Spleen (tissue), 11 donors: ENCODE data around the gene LPCAT3. TPM values are rescaled to one million over a fixed set of nuclear protein-coding genes. Genes with fewer than 3 reads are reported as not detected.

Experiments used
- DNase-seq: peaks from one replicate; pipeline ENCODE4 v3.0.0-alpha.2; 2020
- H3K27ac ChIP-seq, 8 donors: fragments of 200-600 bp; sonication (generic) in 7 of 8; 1 replicate in 4 of 8; 2 replicates in 4 of 8; pipeline versions ENCODE4 v1.5.0 to v1.8.0; 2016 to 2021; ENCODE audit warnings: inconsistent platforms in 4 of 8, mild to moderate bottlenecking in 4 of 8, moderate library complexity in 1 of 8
- H3K27me3 ChIP-seq, 7 donors: fragments of 200-600 bp; sonication (generic) in 6 of 7; replicated peaks in 1 of 7; 1 replicate in 4 of 7; 2 replicates in 3 of 7; pipeline versions ENCODE4 v1.5.0 to v1.8.0; 2016 to 2021; ENCODE audit warnings: inconsistent platforms in 3 of 7, mild to moderate bottlenecking in 1 of 7
- H3K36me3 ChIP-seq, 6 donors: fragments of 200-600 bp; sonication (generic) in 5 of 6; 1 replicate in 4 of 6; 2 replicates in 2 of 6; pipeline versions ENCODE4 v1.5.0 to v1.8.0; 2016 to 2021; ENCODE audit warnings: inconsistent platforms in 2 of 6
- H3K4me1 ChIP-seq, 6 donors: fragments of 200-600 bp; sonication (generic) in 5 of 6; 1 replicate in 3 of 6; 2 replicates in 3 of 6; pipeline versions ENCODE4 v1.5.0 to v1.8.0; 2016 to 2021; ENCODE audit warnings: inconsistent platforms in 3 of 6
- H3K4me3 ChIP-seq, 8 donors: fragments of 200-600 bp; sonication (generic) in 7 of 8; 1 replicate in 4 of 8; 2 replicates in 4 of 8; pipeline versions ENCODE4 v1.5.0 to v1.8.0; 2016 to 2021; ENCODE audit warnings: inconsistent platforms in 4 of 8, mild to moderate bottlenecking in 4 of 8, moderate library complexity in 2 of 8
- H3K9me3 ChIP-seq, 8 donors: fragments of 200-600 bp; sonication (generic) in 7 of 8; 1 replicate in 4 of 8; 2 replicates in 4 of 8; pipeline versions ENCODE4 v1.5.0 to v1.8.0; 2016 to 2021; ENCODE audit warnings: inconsistent platforms in 4 of 8
- CTCF ChIP-seq, 11 experiments: fragments of 200-600 bp in 7 of 11; fragments of 450-650 bp in 4 of 11; sonication (generic) in 4 of 11; IDR thresholded peaks in 8 of 11; conservative IDR thresholded peaks in 3 of 11; 1 replicate in 7 of 11; 2 replicates in 4 of 11; pipeline versions ENCODE4 v1.4.0 to v1.8.0; 2016 to 2021; ENCODE audit warnings: antibody characterized with exemption in 11 of 11, inconsistent platforms in 4 of 11, mild to moderate bottlenecking in 1 of 11
- POLR2A ChIP-seq, 3 donors: fragments of 450-650 bp; IDR thresholded peaks; one replicate each; pipeline ENCODE4 v1.5.1; 2017; ENCODE audit warnings: antibody characterized with exemption in 3 of 3, mild to moderate bottlenecking in 1 of 3
- POLR2AphosphoS5 ChIP-seq, 3 donors: sonication (generic); formaldehyde crosslinking; IDR thresholded peaks; one replicate each; pipeline ENCODE4 v1.5.1; 2017; ENCODE audit warnings: antibody characterized with exemption in 3 of 3
- WGBS, 5 donors: extraction: QIAGEN DNeasy Blood & Tissue Kit in 3 of 5; methylation state at CpG; one replicate each; pipeline versions ENCODE4 v1.1.5 to v1.1.7; 2013 to 2018; 5-methylcytosine and 5-hydroxymethylcytosine counted together
- intact Hi-C: fragments of 100-400 bp; cut with DNase I; formaldehyde crosslinking; loops from one replicate; pipeline ENCODE4 v1.15.0; 2023; ENCODE audit warnings: low total_unique reads
- polyA plus RNA-seq, 3 donors: library from polyadenylated mRNA; stranded (reverse); fragments of 200-250 nt; gene quantifications; one replicate each; pipeline ENCODE4 v1.2.1, GENCODE V29; 2013
- total RNA-seq, 7 donors: library from RNA; depleted of rRNA in 3 of 7; stranded (reverse); fragments of >200 nt in 3 of 7; fragmentation: NEBNext Ultra II Directional in 4 of 7; extraction: Animal tissue kit (Norgen Biotek cat#: 25700) in 4 of 7; gene quantifications; one replicate each; pipeline versions ENCODE4 v1.1.0 to v1.2.1, GENCODE V29; 2016 to 2021
- donor health status: healthy with polysubstance abuse.
- donor health status: DM: no; HTN: no; CAD: no; lungs with moderate emphysema.
- donor health status: DM: no; HTN: no; CAD: no.
- donor health status: Bipolar disorder and iron deficiency.
- donor health status: healthy.
- donor health status: DM: no; HTN: no; CAD: no.
- donor health status: DM: yes; HTN: yes; CAD: no.

Gene LPCAT3
- total and polyA plus RNA-seq, 10 donors: 9.7 to 52.5 (median 36.9) TPM

- no peaks in the 10 kb centered on the region for H3K4me1 ChIP-seq
- H3K36me3 ChIP-seq: peaks cover 3 to 98% (median 65%) of the 10 kb centered on the region in 6 donors
- 90 to 97% (median 91%) methylated on average over 7 of the region's 7 CpGs for WGBS, 5 donors
- DNase-seq: no peak
- no peaks in the 10 kb centered on the region for H3K27me3 ChIP-seq
- H3K27ac ChIP-seq: no peak overlapping the region
- intact Hi-C loops: no loop called here
- no peaks in the 10 kb centered on the region for H3K9me3 ChIP-seq
- TF ChIP-seq POLR2A (IDR thresholded peaks at IDR 0.05) (no peak), POLR2AphosphoS5 (IDR thresholded peaks at IDR 0.05) (no peak), CTCF (IDR thresholded peaks at IDR 0.05 in 8 of 11, conservative IDR thresholded peaks at IDR 0.05 in 3 of 11) (no peak)
- H3K4me3 ChIP-seq: no peak overlapping the region
Observed at GRCh38 chr12:6982532-6982931, 35.7 kb downstream of the LPCAT3 start.

GRCh38 chr12:6981152-6982052 is 36.9 kb downstream of the LPCAT3 start:
- Histone ChIP-seq H3K27me3 (no peaks in the 10 kb centered on the region), H3K27ac (no peak overlapping the region), H3K36me3 (peaks cover 3 to 100% (median 74%) of the 10 kb centered on the region in 6 donors), H3K4me3 (no peak overlapping the region), H3K4me1 (no peaks in the 10 kb centered on the region), H3K9me3 (no peaks in the 10 kb centered on the region)
- 94 to 98% (median 96%) methylated on average over 10 of the region's 10 CpGs for WGBS, 5 donors
- no peak for DNase-seq
- TF ChIP-seq CTCF (IDR thresholded peaks at IDR 0.05 in 8 of 11, conservative IDR thresholded peaks at IDR 0.05 in 3 of 11): no peak
- TF ChIP-seq POLR2A (IDR thresholded peaks at IDR 0.05): no peak
- no peak for TF ChIP-seq POLR2AphosphoS5 (IDR thresholded peaks at IDR 0.05)
- intact Hi-C loops: no loop called here

- no peak overlapping the region for H3K27ac ChIP-seq
- intact Hi-C loops: no loop called here
Observed at GRCh38 chr12:6980740-6981139, 37.5 kb downstream of the LPCAT3 start.

More at GRCh38 chr12:6980740-6981139, 37.5 kb downstream of the LPCAT3 start:
- Histone ChIP-seq H3K4me1 (peaks cover 0 to 5% (median 0%) of the 10 kb centered on the region in 6 donors), H3K36me3 (peaks cover 3 to 100% (median 80%) of the 10 kb centered on the region in 6 donors), H3K4me3 (no peak overlapping the region), H3K27me3 (no peaks in the 10 kb centered on the region), H3K9me3 (no peaks in the 10 kb centered on the region)
- no peak for TF ChIP-seq POLR2A (IDR thresholded peaks at IDR 0.05)
- no peak for TF ChIP-seq CTCF (IDR thresholded peaks at IDR 0.05 in 8 of 11, conservative IDR thresholded peaks at IDR 0.05 in 3 of 11)
- TF ChIP-seq POLR2AphosphoS5 (IDR thresholded peaks at IDR 0.05): no peak
- DNase-seq: no peak
